HG03460 (cell line): Measurements from ENCODE around the gene TCHP.

Source experiments
- ATAC-seq: cut with Tn5 transposase; IDR thresholded peaks from one replicate; pipeline ENCODE4 v1.9.1; 2021; ENCODE audit not compliant: unreplicated experiment

TCHP gene

DNA sequence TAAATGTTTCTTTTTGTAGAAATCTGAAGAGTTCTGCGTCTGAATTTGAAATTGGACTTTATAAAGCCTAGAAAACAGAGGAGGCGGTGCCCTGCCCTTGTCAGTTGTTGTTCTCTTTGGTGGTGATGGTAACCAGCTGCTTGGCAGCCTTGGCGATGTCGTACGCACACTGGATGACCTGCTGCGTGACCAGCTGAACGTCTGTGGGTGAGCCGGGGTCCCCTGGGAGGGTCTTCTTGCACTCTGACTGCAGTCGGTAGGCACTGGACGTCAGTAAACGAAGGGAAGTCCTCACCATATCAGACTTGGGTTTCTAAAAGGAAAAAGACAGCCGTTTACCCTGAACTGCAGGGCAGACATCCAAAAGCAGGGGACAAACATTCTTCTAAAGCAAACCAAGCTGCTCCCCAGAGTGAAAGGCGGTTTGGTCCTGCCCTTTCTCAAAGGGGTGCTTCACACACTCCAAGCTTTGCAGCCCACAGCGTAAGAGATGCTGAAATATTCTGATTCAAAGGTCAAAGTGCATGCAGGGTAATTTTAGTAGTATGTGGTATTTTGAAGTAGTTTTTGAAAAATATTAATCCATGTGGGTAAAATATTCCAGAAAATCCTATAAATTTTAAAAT lies 32.9 kb downstream of the TCHP start:
- ATAC-seq, result no peak

DNA sequence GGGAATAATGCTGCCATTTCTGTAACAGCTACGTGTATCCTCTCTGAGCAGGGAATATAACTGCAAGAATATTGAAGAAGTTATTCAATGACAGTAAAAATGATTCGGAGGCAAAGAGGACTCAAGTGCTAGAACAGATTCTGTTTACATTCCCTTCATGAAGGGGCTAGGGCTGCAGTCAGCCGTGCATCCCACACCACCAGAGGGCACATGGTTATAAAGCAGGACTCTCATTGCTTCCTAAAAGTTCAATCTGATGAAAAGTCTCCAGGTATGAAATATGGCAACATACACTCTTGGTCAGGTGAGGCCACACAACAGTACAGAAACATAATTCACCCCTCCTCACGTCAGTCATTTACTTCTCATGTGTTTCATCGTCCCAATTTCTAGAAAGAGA lies 34.0 kb downstream of the TCHP start:
- no peak for ATAC-seq

DNA sequence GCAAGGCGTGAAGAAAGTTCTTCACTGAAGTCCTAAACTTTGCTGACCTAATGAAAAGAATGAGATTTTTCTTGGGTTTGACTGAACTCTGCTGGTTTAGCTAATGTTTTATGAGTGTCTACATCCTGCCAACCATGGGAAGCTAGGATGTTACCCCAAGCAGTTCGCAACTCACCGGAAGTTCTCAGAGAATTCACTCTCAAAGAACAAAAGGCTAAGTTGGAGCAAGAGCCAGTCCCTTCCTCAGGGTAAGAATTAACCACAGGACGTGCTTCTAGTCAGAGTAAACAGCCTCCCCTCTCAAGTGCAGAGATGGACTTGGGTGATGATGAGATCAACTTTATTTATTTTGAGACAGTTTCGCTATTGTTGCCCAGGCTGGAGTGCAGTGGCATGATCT lies 37.3 kb downstream of the TCHP start:
- no peak for ATAC-seq

DNA sequence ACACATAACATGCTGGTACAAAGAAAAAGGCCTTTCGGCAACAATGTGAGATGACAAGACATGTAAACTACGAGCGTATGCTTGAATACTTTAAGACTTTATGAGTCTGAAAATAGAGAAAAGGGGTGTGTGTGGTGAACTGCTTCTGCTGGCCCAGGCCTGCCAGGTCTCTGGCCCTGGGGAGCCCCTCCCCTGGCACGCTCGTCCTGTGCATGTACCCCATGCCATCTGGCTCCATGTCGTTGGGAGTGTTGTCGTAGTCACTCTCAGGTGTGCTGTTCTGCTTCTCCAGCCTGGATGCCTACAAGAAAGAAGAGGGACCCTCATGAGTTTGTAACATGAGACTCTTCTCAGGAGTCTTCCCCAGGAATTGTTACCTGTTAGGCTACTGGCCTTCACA lies 38.9 kb downstream of the TCHP start:
- no peak for ATAC-seq

DNA sequence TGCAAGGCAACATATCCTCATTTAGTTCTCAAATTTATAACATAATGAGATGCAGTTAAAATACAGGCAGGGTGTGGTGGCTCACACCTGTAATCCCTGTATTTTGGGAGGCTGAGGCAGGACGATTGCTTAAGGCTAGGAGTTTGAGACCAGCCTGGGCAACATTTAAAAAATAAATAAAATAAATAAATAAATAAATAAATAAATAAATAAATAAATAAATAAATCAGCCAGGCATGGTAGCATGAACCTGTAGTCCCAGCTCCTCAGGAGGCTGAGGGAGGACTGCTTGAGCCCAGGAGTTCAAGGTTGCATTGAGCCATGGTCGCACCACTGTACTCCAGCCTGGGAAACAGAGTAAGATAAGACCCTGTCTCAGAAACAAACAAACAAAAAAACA lies 39.4 kb downstream of the TCHP start:
- no peak for ATAC-seq

DNA sequence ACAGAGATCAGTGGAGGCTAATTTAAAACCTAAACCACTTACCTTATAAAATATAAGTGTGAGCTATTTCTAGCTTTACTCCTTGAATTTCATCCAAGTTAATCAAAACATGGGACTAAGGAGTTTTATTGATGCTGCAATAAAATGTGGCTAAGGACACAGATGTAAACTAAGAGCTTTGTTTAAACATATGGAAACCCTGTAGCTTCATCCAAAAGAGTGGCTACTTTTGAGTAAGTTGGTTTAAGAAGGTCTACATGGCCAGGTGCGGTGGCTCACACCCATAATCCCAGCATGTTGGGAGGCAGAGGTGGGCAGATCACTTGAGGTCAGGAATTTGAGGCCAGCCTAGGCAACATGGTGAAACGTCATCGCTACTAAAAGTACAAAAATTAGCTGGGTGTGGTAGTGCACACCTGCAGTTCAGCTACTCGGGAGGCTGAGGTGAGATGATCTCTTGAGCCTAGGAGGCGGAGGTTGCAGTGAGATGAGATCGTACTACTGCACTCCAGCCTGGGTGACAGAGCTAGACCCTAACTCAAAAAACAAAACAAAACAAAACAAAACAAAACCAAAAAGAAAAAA lies 40.4 kb downstream of the TCHP start:
- ATAC-seq, result no peak

DNA sequence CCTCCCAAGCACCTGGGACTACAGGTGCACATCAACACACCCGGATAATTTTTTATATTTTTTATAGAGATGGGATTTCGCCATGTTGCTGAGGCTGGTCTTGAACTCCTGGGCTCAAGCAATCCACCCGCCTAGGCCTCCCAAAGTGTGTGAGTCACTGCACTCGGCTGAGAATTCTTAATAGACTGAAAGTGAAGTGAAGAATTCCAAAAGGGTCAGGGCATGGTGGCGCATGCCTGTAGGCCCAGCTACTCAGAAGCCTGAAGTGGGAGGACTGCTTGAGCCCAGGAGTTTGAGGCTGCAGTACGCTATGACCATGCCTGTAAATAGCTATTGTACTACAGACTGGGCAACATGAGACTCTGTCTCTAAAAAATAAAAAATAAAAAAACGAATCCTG lies 43.7 kb downstream of the TCHP start:
- no peak for ATAC-seq

DNA sequence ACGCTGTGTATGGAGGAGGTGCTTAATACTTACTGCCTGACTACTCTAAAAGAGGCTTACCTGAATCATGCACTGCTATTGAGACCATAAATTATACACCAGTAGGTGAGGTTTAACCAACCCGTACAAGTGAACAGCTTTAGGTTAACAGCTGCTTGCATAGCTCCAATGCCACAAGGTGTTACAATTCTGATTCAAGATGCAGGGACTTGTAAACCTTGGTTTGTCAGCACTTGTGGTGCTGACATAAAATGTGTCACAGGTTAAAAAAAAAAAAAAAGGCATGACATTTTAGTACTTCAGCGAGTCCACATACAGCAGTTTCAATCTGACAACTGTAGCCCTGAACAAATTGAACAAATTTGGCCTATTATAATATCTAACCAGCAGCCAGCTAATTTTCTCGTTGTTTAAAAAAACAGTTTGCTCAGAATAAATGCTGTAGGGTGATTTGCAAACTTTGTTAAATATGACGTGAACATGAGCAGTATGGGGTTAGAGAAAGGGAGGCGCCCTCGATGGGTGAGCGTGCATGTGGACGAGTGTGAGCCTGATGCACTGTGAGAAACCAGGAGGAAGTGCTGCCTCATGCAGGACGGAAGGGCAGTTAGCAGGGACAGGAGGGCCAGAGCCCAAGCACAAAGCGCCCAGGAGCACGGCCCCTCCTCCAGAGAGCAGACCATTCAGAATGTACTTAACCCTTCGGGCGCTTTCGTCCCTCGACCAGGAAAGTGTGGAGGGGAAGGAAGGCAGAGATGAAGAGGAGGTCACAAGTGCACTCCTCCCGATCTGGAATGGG lies 44.7 kb downstream of the TCHP start:
- ATAC-seq, result no peak

DNA sequence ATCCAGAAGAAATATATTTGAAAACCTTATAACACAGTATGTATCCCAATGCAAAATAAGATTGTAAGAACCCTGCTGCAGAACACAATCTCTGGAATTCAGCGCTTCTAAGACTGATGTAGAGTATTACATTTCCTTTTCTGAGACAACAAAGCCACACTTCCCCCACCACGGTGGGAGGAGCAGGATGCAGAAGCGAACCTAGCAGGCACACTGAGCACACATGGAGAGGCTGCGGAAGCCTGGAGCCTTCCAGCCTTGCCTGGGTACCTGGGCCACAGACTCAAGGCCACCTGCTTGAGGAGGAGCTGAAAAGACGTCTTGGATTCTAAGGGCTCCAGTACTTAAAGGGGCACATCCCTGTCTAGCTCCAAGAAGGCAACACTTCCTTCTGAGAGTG lies 46.4 kb downstream of the TCHP start:
- no peak for ATAC-seq

DNA sequence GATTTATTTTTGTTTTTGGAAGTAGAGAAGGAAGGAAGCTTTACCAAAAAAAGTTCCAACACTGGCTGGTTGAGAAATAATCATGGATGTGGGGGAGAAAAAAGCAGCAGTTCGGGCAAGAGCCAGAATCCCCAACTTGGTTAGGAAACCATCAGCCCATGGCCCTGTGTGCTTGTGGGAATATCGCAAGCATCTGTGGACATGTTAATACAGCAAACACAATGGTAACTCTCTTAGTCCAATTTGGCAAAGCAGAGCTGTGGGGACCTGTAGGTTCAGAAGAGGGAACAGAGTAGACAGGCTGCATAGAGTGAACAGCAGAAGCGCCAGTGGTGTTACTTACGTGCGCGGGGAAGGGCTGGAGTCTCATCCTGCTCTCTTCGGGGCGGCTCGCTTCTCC lies 46.8 kb downstream of the TCHP start:
- no peak for ATAC-seq

DNA sequence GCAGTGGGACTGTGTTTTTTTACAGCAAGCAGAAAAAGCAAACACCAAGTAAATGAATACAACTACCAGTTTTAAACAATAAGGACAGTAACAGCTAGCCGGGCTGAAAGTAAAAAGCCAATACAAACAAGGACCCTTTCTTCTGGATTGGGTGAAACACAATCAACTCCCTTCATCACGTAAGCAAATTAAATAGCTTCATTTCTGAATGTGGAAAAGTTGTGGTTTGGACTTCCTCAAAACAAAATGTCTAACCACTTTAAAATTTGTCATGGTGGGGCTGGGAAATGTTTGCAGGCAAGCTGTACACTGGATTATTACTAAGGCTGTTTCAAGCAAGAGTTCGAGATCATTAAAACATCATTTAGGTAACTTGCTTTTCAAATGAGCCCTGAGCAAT lies 47.4 kb downstream of the TCHP start:
- ATAC-seq, result no peak

DNA sequence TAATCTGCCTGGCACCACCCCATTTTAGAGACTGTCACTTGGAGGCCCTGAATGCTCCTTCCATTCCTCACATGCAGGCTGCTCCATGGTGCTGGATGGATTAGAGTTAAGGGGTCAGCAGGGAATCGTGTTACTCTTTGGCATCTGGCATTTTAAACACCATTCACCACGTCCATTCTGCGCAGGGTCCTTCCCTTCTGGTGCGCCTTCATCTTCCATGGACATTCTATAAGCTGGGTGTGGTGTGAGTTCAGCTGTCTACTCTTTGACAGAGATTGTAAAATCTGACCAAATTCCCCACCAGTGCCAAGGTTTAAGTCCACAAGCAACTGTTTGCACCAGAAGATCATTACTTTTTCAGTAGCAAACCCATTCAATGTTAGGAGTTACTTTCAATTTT lies 48.3 kb downstream of the TCHP start:
- ATAC-seq, result no peak

DNA sequence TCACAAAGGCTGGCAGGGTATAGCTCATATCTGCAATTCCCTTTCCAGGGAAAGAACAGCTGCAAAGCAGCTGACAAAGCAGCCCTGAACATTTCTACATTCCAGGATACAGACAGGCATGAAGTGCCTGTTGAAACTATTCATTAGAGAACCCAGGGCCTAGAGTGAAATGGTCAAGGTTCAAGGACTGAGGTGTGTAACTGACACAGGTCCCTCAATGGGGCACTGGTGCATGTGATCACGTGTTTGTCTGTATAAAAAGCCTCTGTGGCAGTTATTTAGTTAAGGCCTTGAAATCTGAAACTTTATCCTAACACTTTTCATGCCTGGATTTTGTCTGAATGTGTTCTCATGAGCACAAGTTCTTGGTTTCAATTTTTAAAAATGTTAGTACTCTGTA lies 49.0 kb downstream of the TCHP start:
- ATAC-seq, result no peak

DNA sequence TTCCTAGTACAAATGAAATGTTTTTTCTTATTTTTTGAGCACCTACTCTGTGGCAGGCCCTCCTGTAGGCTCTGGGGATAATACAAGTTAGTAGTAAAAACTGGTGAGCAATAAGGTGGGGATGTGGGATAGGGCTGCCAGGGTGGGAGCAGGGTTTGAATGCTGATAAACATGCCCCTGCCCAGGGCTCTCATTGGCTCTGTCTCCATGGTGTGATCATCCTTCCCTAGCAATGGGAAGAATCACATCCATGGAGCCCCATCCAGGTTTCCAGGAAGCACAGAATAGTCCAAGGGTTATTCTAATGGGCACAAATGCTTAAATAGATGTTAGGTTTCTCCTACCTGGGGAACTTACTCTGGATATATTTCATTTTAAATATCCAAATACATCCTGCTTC lies 50.6 kb downstream of the TCHP start:
- ATAC-seq, result no peak

DNA sequence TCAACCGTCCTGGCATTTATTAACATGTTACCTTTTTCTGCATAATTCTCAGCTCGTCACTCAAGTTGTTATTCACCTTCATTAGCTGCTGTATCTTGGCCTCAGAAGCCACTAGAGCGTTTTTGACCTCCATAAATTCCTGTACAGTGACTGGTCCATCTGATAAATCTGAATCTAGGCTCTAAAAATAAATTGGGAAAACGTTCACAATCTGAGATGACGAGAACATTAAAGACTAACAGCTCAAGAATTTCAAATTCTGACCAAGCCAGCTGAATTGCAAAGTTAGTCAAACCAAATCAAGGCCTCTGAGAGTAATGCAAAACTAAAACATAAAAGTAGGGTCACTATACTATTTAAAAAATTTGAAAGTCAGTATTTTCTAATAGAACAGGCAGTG lies 51.1 kb downstream of the TCHP start:
- no peak for ATAC-seq

DNA sequence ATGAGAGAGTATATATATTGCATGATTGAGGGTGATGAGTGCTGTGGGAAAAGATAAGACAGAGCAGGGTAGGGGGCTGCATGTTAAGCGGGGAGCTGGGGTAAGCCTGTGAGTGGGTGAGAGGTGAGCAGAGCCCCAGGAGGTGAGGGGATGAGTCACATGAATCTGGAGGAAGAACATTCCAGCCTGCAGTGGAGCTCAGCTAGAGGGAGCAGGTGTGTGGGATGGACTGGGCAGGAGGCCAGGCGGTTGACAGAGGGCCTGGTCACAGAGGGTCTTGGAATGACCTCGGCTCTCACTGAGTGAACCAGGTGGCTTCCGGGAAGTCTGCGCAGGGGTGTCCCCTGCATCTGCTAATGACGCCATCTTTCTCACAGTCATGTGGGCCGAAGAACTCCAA lies 51.7 kb downstream of the TCHP start:
- no peak for ATAC-seq

DNA sequence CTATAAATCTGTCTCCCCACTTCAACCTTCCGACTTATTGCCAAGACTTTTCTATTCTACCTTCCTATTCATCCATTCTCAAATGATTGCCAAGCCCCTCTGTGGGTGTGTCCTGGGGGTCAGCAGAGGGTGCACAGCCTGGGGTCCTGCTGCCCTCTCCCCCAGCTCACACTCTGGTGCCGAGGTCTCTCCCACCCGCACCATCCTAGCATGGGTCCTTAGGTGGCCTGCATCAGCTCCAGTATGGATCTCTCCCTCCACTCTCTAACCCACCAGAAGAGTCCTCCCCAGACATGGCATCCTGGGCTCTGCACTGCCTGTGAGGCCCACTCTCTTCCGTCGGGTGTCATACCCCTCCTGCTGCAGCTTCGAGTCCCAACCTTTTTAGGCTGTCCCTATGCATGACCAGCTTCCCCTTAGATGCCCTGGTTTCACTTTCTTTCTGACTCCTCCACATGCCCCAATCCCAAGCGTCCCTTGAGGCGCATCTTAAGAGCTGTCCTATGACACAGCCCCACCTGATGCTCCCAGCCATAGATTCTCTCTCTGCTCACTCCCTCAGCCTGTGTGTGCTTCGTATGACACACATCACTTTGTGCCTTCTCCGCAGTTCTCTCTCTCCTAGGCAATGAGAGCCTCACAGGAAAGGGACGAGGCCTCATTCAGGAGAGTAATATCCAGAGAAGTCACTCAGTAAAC lies 52.2 kb downstream of the TCHP start:
- no peak for ATAC-seq

DNA sequence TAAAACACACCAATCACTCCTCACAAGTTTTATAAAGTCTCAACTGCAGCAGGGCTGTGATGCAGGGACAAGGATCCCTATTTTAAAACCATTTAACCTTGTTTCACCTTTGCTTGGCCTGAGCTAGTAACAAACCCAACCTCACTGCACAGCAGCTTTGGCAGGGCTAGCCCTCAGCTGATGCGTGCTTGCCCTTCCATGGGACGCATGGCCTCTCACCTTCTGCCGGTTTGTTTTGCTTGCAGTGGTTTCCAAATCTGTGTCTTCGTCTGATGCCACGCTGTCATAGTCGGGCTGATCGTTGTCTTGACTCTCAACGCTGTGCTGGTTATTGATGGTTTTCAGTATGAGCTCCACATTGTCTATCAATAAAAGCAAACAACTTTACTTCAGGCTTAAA lies 52.8 kb downstream of the TCHP start:
- ATAC-seq, result no peak

DNA sequence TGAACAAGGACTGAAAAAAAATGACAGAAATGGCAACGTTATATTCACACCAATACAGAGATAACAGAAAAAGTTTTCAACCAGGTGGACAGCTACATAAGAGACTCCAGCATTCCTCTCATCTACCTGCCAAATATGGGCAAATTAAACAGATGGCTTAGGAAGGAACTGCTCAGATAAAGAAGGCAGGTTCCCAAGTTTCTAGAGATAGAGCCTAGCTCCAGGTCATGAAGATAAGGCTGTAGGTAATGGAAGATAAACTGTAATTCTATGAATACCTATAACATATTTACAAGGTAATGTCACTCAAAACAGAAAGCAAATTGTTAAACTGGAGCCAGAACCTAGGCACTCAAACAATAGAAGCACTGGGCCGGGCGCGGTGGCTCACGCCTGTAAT lies 53.6 kb downstream of the TCHP start:
- ATAC-seq, result no peak

DNA sequence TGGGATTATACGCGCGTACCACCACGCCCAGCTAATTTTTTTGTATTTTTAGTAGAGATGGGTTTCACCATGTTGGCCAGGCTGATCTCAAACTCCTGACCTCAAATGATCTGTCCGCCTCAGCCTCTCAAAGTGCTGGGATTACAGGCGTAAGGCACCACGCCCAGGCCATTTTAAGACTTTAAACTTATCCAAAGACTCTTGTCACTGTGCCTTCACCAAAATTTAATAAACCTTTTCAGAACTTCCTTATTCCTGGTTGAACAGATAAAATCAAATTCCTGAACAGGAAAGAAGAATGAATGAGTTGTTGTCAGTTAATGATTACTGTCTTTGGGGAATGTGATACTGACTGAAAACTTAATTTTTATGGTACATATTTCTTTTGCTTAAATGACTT lies 58.3 kb downstream of the TCHP start:
- no peak for ATAC-seq

DNA sequence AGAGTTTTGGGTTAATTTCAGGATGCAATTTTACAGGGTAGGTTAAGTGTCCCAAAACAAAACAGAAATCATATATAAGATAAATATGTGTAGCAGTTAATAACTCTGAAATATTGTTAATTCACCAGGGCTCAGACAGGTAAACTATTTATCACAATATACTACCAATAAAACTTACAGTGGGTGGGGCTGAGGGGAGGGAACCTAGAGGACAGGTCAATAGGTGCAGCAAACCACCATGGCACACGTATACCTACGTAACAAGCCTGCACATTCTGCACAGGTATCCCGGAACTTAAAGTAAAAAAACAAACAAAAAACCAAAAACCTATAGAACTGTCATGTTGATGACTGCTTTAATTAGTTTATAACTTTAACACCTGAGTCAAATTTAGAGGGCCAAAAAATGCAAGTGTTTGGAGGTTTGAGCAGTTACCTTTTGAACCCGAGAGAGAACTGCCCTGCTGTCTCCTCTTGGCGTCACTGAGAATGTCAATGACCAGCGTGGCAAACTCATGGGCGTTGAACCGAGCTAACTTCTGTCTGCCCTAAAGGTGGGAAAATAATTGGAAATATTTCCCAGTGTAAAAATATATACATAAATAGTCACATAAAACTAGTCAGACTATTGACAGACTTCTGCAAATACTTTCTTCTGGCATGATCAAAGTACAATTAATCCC lies 59.5 kb downstream of the TCHP start:
- ATAC-seq, result no peak
